Measurements from ENCODE around the gene HDAC4.

The HDAC4 gene

GRCh38 chr2:239167766-239168444, 232.9 kb downstream of the HDAC4 start:
- ChIA-PET POLR2A (no interaction called here), CTCF (no interaction called here)
- Histone ChIP-seq H3K4me1 (ENCODE audit: control insufficient read depth, insufficient read depth, low read length) (no peaks in the 10 kb centered on the region), H3K9me3 (ENCODE audit: control insufficient read depth, insufficient read depth, low read depth, low read length) (peaks cover 3% of the 10 kb centered on the region; the same call in 1 of the 2 replicates), H3K27ac (ENCODE audit: extremely low read depth, low read depth, low read length) (no peak overlapping the region), H3K4me3 (ENCODE audit: low read depth, low read length) (no peak overlapping the region), H3K36me3 (ENCODE audit: control insufficient read depth in 2 of 2, insufficient read depth in 1 of 2, low read length in 2 of 2) (peaks cover 0 to 7% of the 10 kb centered on the region in 2 experiments; a peak in 1 of 3 replicates)
- TF ChIP-seq, protein P1, sequence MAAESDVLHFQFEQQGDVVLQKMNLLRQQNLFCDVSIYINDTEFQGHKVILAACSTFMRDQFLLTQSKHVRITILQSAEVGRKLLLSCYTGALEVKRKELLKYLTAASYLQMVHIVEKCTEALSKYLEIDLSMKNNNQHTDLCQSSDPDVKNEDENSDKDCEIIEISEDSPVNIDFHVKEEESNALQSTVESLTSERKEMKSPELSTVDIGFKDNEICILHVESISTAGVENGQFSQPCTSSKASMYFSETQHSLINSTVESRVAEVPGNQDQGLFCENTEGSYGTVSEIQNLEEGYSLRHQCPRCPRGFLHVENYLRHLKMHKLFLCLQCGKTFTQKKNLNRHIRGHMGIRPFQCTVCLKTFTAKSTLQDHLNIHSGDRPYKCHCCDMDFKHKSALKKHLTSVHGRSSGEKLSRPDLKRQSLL (tag by site-specific recombination; IDR thresholded peaks at IDR 0.05): no peak
- no peak for TF ChIP-seq ZNF560 (tag by site-specific recombination; IDR thresholded peaks at IDR 0.05; ENCODE audit: borderline replicate concordance)
- TF ChIP-seq ZNF214 (tag by site-specific recombination; IDR thresholded peaks at IDR 0.05; ENCODE audit: borderline replicate concordance): no peak
- TF ChIP-seq PRDM1 (tag by site-specific recombination; IDR thresholded peaks at IDR 0.05): no peak
- TF ChIP-seq ATF2 (tag by site-specific recombination; IDR thresholded peaks at IDR 0.05; ENCODE audit: low read depth): no peak
- no peak for TF ChIP-seq ZNF37A (tag by site-specific recombination; IDR thresholded peaks at IDR 0.05)
- no peak for TF ChIP-seq ZNF175 (tag by site-specific recombination; IDR thresholded peaks at IDR 0.05)
- TF ChIP-seq, protein P2, sequence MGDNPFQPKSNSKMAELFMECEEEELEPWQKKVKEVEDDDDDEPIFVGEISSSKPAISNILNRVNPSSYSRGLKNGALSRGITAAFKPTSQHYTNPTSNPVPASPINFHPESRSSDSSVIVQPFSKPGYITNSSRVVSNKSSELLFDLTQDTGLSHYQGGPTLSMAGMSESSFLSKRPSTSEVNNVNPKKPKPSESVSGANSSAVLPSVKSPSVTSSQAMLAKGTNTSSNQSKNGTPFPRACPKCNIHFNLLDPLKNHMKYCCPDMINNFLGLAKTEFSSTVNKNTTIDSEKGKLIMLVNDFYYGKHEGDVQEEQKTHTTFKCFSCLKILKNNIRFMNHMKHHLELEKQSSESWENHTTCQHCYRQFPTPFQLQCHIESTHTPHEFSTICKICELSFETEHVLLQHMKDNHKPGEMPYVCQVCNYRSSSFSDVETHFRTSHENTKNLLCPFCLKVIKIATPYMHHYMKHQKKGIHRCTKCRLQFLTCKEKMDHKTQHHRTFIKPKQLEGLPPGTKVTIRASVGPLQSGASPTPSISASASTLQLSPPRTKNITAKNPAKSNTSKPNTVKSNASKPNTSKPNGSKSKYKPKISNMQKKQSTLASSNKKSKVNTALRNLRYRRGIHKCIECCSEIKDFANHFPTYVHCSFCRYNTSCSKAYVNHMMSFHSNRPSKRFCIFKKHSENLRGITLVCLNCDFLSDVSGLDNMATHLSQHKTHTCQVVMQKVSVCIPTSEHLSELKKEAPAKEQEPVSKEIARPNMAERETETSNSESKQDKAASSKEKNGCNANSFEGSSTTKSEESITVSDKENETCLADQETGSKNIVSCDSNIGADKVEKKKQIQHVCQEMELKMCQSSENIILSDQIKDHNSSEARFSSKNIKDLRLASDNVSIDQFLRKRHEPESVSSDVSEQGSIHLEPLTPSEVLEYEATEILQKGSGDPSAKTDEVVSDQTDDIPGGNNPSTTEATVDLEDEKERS (tag by site-specific recombination; IDR thresholded peaks at IDR 0.05): no peak
- no peak for TF ChIP-seq ZNF843 (tag by site-specific recombination; IDR thresholded peaks at IDR 0.05)
- TF ChIP-seq ZNF548 (tag by site-specific recombination; IDR thresholded peaks at IDR 0.05): no peak
- TF ChIP-seq ZNF155 (tag by site-specific recombination; IDR thresholded peaks at IDR 0.05): no peak

GRCh38 chr2:239167011-239167673, 233.7 kb downstream of the HDAC4 start:
- ChIA-PET POLR2A (no interaction called here), CTCF (no interaction called here)
- Histone ChIP-seq H3K9me3 (ENCODE audit: control insufficient read depth, insufficient read depth, low read depth, low read length) (peaks cover 3% of the 10 kb centered on the region; the same call in 1 of the 2 replicates), H3K4me1 (ENCODE audit: control insufficient read depth, insufficient read depth, low read length) (no peaks in the 10 kb centered on the region), H3K36me3 (ENCODE audit: control insufficient read depth in 2 of 2, insufficient read depth in 1 of 2, low read length in 2 of 2) (peaks cover 0 to 10% of the 10 kb centered on the region in 2 experiments; a peak in 1 of 3 replicates), H3K27ac (ENCODE audit: extremely low read depth, low read depth, low read length) (no peak overlapping the region), H3K4me3 (ENCODE audit: low read depth, low read length) (no peak overlapping the region)
- TF ChIP-seq ZNF416 (tag by site-specific recombination; IDR thresholded peaks at IDR 0.05) (no peak), SCRT1 (tag by site-specific recombination; IDR thresholded peaks at IDR 0.05; ENCODE audit: borderline replicate concordance) (no peak), ZBTB8A (tag by site-specific recombination; IDR thresholded peaks at IDR 0.05) (no peak), ZNF140 (tag by site-specific recombination; IDR thresholded peaks at IDR 0.05) (no peak), ZNF37A (tag by site-specific recombination; IDR thresholded peaks at IDR 0.05) (no peak), ZBTB11 (tag by site-specific recombination; conservative IDR thresholded peaks at IDR 0.05; ENCODE audit: low read depth) (no peak), ZEB2 (tag by site-specific recombination; IDR thresholded peaks at IDR 0.05) (no peak), ZNF266 (tag by site-specific recombination; IDR thresholded peaks at IDR 0.05; ENCODE audit: low read depth) (no peak), ZNF404 (tag by site-specific recombination; IDR thresholded peaks at IDR 0.05) (no peak)
- TF ChIP-seq, protein P3, sequence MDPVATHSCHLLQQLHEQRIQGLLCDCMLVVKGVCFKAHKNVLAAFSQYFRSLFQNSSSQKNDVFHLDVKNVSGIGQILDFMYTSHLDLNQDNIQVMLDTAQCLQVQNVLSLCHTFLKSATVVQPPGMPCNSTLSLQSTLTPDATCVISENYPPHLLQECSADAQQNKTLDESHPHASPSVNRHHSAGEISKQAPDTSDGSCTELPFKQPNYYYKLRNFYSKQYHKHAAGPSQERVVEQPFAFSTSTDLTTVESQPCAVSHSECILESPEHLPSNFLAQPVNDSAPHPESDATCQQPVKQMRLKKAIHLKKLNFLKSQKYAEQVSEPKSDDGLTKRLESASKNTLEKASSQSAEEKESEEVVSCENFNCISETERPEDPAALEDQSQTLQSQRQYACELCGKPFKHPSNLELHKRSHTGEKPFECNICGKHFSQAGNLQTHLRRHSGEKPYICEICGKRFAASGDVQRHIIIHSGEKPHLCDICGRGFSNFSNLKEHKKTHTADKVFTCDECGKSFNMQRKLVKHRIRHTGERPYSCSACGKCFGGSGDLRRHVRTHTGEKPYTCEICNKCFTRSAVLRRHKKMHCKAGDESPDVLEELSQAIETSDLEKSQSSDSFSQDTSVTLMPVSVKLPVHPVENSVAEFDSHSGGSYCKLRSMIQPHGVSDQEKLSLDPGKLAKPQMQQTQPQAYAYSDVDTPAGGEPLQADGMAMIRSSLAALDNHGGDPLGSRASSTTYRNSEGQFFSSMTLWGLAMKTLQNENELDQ (tag by site-specific recombination; IDR thresholded peaks at IDR 0.05; ENCODE audit: low read depth): no peak
